Keratinocyte (primary cell): Measurements from ENCODE around the gene UHMK1. TPM values are rescaled to one million over a fixed set of nuclear protein-coding genes. Genes with fewer than 3 reads are reported as not detected.

Experiments
- DNase-seq: peaks from one replicate; pipeline ENCODE4 v3.0.0-alpha.2; 2011; ENCODE audit warnings: low read depth, missing footprints, low spot score
- FAIRE-seq: peaks from 2 replicates; lab custom pipeline; 2011; peaks lifted over from hg19 to GRCh38; lab: Jason Lieb, UNC
- H2AFZ ChIP-seq: 2 replicates; pipeline ENCODE4 v1.6.0; 2012; ENCODE audit warnings: low read length, control low read depth, inconsistent platforms; ENCODE audit not compliant: control insufficient read depth
- H3K27ac ChIP-seq: 2 replicates; pipeline ENCODE4 v1.5.1; 2011; ENCODE audit warnings: low read length; ENCODE audit not compliant: control insufficient read depth, insufficient read depth
- H3K27me3 ChIP-seq: 3 replicates; pipeline ENCODE4 v1.6.0; 2011; ENCODE audit warnings: low read length; ENCODE audit not compliant: control insufficient read depth, insufficient read depth; ENCODE audit errors: extremely low read depth
- H3K36me3 ChIP-seq, 2 experiments: 2 replicates in 1 of 2; 3 replicates in 1 of 2; pipeline ENCODE4 v1.5.1; 2011; ENCODE audit warnings: low read length in 2 of 2, mild to moderate bottlenecking in 1 of 2; ENCODE audit not compliant: control insufficient read depth in 2 of 2, insufficient read depth in 2 of 2; ENCODE audit errors: extremely low read depth in 1 of 2
- H3K4me1 ChIP-seq: 3 replicates; pipeline ENCODE4 v1.5.1; 2011; ENCODE audit warnings: low read length; ENCODE audit not compliant: control insufficient read depth, insufficient read depth; ENCODE audit errors: extremely low read depth
- H3K4me2 ChIP-seq: 3 replicates; pipeline ENCODE4 v1.6.0; 2011; ENCODE audit warnings: low read depth, low read length; ENCODE audit not compliant: control insufficient read depth, insufficient read depth; ENCODE audit errors: extremely low read depth
- H3K4me3 ChIP-seq, 3 experiments: fragments of 200-600 bp in 1 of 3; sonication (generic) in 1 of 3; 2 replicates in 2 of 3; 3 replicates in 1 of 3; pipeline ENCODE4 v1.5.1; 2011 to 2016; ENCODE audit warnings: low read length in 3 of 3, mild to moderate bottlenecking in 3 of 3, control low read depth in 2 of 3, inconsistent platforms in 1 of 3, low read depth in 1 of 3, mixed read lengths in 1 of 3, mixed run types in 1 of 3, moderate library complexity in 1 of 3; ENCODE audit not compliant: control insufficient read depth in 2 of 3, insufficient read depth in 2 of 3; ENCODE audit errors: extremely low read depth in 1 of 3
- H3K79me2 ChIP-seq: 2 replicates; pipeline ENCODE4 v1.6.0; 2012; ENCODE audit warnings: low read length; ENCODE audit not compliant: control insufficient read depth, insufficient read depth
- H3K9ac ChIP-seq: 3 replicates; pipeline ENCODE4 v1.6.0; 2011; ENCODE audit warnings: low read length; ENCODE audit not compliant: control insufficient read depth, insufficient read depth; ENCODE audit errors: extremely low read depth
- H3K9me1 ChIP-seq: 3 replicates; pipeline ENCODE4 v1.6.0; 2011; ENCODE audit warnings: low read length; ENCODE audit not compliant: control insufficient read depth, insufficient read depth; ENCODE audit errors: extremely low read depth
- H3K9me3 ChIP-seq: 2 replicates; pipeline ENCODE4 v1.5.1; 2012; ENCODE audit warnings: low read depth, low read length; ENCODE audit not compliant: control insufficient read depth
- H4K20me1 ChIP-seq: 3 replicates; pipeline ENCODE4 v1.6.0; 2011; ENCODE audit warnings: low read length; ENCODE audit not compliant: control insufficient read depth, insufficient read depth; ENCODE audit errors: extremely low read depth
- EZH2 ChIP-seq: IDR thresholded peaks from one replicate; pipeline ENCODE4 v1.6.1; 2012; ENCODE audit warnings: inconsistent platforms, mild to moderate bottlenecking, low read length, moderate library complexity
- dilution Hi-C: fragments of 300-500 bp; cut with MboI; formaldehyde crosslinking; loops from one replicate; pipeline ENCODE4 v1.7.0; 2020; ENCODE audit warnings: low sequenced_read_pairs; ENCODE audit not compliant: extremely low pct_ligation_motif_present
- polyA plus RNA-seq, 5 experiments: library from polyadenylated mRNA; depleted of rRNA in 3 of 5; stranded (reverse) in 3 of 5; stranded (forward) in 1 of 5; unstranded in 1 of 5; fragments of >200 nt; gene quantifications; 1 replicate in 1 of 5; 2 replicates in 3 of 5; 3 replicates in 1 of 5; pipeline versions ENCODE4 v1.2.1 to v1.2.3, GENCODE V29; 2011 to 2012; ENCODE audit warnings: missing spikeins in 2 of 5, low read depth in 1 of 5, low replicate concordance in 1 of 5
- TF ChIP-seq, protein P1 (sequence below), 3 experiments: IDR thresholded peaks in 1 of 3; conservative IDR thresholded peaks in 1 of 3; optimal IDR thresholded peaks in 1 of 3; 2 replicates in 2 of 3; 3 replicates in 1 of 3; pipeline versions ENCODE3 to v1.5.1; 2011; ENCODE audit warnings: low read length in 3 of 3, mild to moderate bottlenecking in 3 of 3, moderate library complexity in 2 of 3, control low read depth in 1 of 3, inconsistent platforms in 1 of 3; ENCODE audit not compliant: insufficient read depth in 2 of 3; ENCODE audit errors: extremely low read depth in 1 of 3

UHMK1 gene
- polyA plus RNA-seq, 1 donor (not counting 4 experiments of a cell fraction or from before 2014, with no cell fraction given) = 45.1 TPM

DNA sequence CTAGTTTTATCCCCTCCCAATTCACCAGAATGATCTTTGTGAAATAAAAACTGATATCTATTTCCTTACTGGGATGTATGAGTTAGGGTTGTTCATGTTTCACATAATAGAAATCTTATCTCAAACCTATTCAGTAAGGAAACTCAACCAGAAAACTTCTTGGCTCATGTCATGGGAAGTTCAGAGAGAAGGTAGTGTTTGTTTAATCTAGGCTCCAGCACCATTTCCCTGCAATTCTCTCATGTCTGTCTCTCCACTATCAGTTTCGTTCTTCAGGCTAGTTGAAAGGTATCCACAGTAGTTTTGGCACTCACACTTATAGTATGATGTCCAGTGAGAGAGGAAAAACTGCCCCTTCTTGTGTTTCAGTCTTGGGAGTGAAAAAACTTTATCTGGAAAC, 34.6 kb upstream of the UHMK1 start:
- H3K36me3 ChIP-seq = no peaks in the 10 kb centered on the region
- no peaks in the 10 kb centered on the region for H3K27me3 ChIP-seq
- H3K27ac ChIP-seq = no peak overlapping the region
- H4K20me1 ChIP-seq = no peaks in the 10 kb centered on the region
- H3K4me1 ChIP-seq = no peaks in the 10 kb centered on the region
- dilution Hi-C loops = no loop called here
- no peaks in the 10 kb centered on the region for H3K79me2 ChIP-seq
- no peak overlapping the region for H3K9ac ChIP-seq
- H3K4me2 ChIP-seq = no peak overlapping the region
- no peak for DNase-seq
- FAIRE-seq = no peak
- TF ChIP-seq EZH2 = no peak
- TF ChIP-seq, protein P1, sequence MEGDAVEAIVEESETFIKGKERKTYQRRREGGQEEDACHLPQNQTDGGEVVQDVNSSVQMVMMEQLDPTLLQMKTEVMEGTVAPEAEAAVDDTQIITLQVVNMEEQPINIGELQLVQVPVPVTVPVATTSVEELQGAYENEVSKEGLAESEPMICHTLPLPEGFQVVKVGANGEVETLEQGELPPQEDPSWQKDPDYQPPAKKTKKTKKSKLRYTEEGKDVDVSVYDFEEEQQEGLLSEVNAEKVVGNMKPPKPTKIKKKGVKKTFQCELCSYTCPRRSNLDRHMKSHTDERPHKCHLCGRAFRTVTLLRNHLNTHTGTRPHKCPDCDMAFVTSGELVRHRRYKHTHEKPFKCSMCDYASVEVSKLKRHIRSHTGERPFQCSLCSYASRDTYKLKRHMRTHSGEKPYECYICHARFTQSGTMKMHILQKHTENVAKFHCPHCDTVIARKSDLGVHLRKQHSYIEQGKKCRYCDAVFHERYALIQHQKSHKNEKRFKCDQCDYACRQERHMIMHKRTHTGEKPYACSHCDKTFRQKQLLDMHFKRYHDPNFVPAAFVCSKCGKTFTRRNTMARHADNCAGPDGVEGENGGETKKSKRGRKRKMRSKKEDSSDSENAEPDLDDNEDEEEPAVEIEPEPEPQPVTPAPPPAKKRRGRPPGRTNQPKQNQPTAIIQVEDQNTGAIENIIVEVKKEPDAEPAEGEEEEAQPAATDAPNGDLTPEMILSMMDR (optimal IDR thresholded peaks at IDR 0.05 in 1 of 3, IDR thresholded peaks at IDR 0.05 in 1 of 3, conservative IDR thresholded peaks at IDR 0.05 in 1 of 3; ENCODE audit: extremely low read depth in 1 of 3, insufficient read depth in 2 of 3, low read length in 3 of 3) = no peak
- no peak overlapping the region for H3K4me3 ChIP-seq
- H3K9me1 ChIP-seq = no peaks in the 10 kb centered on the region
- no peaks in the 10 kb centered on the region for H3K9me3 ChIP-seq
- no peak overlapping the region for H2AFZ ChIP-seq

DNA sequence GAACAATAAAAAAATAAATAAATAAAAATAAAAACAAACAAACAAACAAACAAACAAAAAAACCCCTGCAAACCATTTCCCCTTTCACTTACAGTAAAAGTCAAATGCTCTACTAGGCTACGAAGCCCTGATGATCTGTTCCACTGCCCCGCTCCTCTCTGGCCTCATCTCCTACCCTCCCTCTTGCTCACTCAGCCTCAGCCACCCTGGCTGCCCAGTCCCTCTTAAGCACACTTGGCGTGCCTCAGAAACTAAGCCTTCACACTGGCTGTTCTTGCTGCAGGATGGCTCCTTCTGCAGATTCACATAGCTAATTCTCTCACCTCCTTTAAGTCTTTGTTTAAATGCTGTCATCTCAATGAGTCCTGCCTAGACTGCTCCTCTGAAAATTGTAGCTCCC, 30.8 kb upstream of the UHMK1 start:
- Histone ChIP-seq H2AFZ (no peak overlapping the region), H3K4me2 (no peak overlapping the region)
- no peak for FAIRE-seq

More for the DNA sequence above, 30.8 kb upstream of the UHMK1 start:
- no peaks in the 10 kb centered on the region for H4K20me1 ChIP-seq
- dilution Hi-C loops = no loop called here
- DNase-seq = no peak
- H3K4me3 ChIP-seq = no peak overlapping the region
- TF ChIP-seq, protein P1 (optimal IDR thresholded peaks at IDR 0.05 in 1 of 3, IDR thresholded peaks at IDR 0.05 in 1 of 3, conservative IDR thresholded peaks at IDR 0.05 in 1 of 3; ENCODE audit: extremely low read depth in 1 of 3, insufficient read depth in 2 of 3, low read length in 3 of 3) = no peak
- no peak for TF ChIP-seq EZH2
- no peak overlapping the region for H3K27ac ChIP-seq
- H3K36me3 ChIP-seq = no peaks in the 10 kb centered on the region
- H3K9me1 ChIP-seq = no peaks in the 10 kb centered on the region
- H3K9ac ChIP-seq = no peak overlapping the region
- no peaks in the 10 kb centered on the region for H3K79me2 ChIP-seq
- no peaks in the 10 kb centered on the region for H3K9me3 ChIP-seq
- no peaks in the 10 kb centered on the region for H3K4me1 ChIP-seq
- no peaks in the 10 kb centered on the region for H3K27me3 ChIP-seq
